ENCODE results near the gene TMA7B.

Gene TMA7B

GRCh38 chr22:40002935-40003715 lies 42.9 kb downstream of the TMA7B start:
- DNase-seq (ENCODE audit: low read depth) = no peak

GRCh38 chr22:40004836-40005235 lies 44.6 kb downstream of the TMA7B start:
- DNase-seq (ENCODE audit: low read depth) = no peak

GRCh38 chr22:40006641-40007040 lies 46.4 kb downstream of the TMA7B start:
- no peak for DNase-seq (ENCODE audit: low read depth)

- no peak for DNase-seq (ENCODE audit: low read depth)
Measured at GRCh38 chr22:40007853-40008710, 47.9 kb downstream of the TMA7B start.

GRCh38 chr22:40008726-40009291 lies 48.6 kb downstream of the TMA7B start:
- no peak for DNase-seq (ENCODE audit: low read depth)

- no peak for DNase-seq (ENCODE audit: low read depth)
Measured at GRCh38 chr22:40009292-40009774, 49.1 kb downstream of the TMA7B start.

GRCh38 chr22:40009951-40010671 lies 49.9 kb downstream of the TMA7B start:
- no peak for DNase-seq (ENCODE audit: low read depth)

- DNase-seq (ENCODE audit: low read depth) = no peak
Measured at GRCh38 chr22:40010746-40011145, 50.5 kb downstream of the TMA7B start.
